BJ (cell line): ENCODE measurements around the gene LITAF. TPM values are rescaled to one million over a fixed set of nuclear protein-coding genes. Genes with fewer than 3 reads are reported as not detected.

ENCODE experiments used
- CTCF ChIA-PET: fragments of 350-600 bp; formaldehyde crosslinking; extraction: SDS; loops from one replicate; lab custom pipeline; 2021; ENCODE audit warnings: antibody characterized with exemption, inconsistent platforms; lab: Yijun Ruan, JAX
- POLR2A ChIA-PET: fragments of 300-600 bp; sonication (Branson Sonifier 250); formaldehyde crosslinking; extraction: SDS; loops from one replicate; lab custom pipeline; 2021; ENCODE audit warnings: antibody characterized with exemption; lab: Charles Lee
- DNase-seq: peaks from one replicate; pipeline ENCODE4 v3.0.0-alpha.2; 2011; ENCODE audit warnings: low read depth
- H3K27me3 ChIP-seq: 2 replicates; pipeline ENCODE4 v1.6.0; 2011; ENCODE audit warnings: low read length; ENCODE audit not compliant: control insufficient read depth, insufficient read depth
- H3K36me3 ChIP-seq: 2 replicates; pipeline ENCODE4 v1.5.1; 2011; ENCODE audit warnings: low read length; ENCODE audit not compliant: control insufficient read depth, insufficient read depth
- H3K4me3 ChIP-seq: 2 replicates; pipeline ENCODE4 v1.5.1; 2011; ENCODE audit warnings: low read depth, mild to moderate bottlenecking, control low read depth, low read length
- CTCF ChIP-seq: IDR thresholded peaks from 2 replicates; pipeline ENCODE4 v1.5.1; 2011; ENCODE audit warnings: low read depth, mild to moderate bottlenecking, control low read depth, inconsistent platforms, low read length, moderate library complexity; ENCODE audit not compliant: insufficient read depth
- polyA plus RNA-seq: library from polyadenylated mRNA; depleted of rRNA; stranded (reverse); fragments of >200 nt; gene quantifications from 2 replicates; pipeline ENCODE4 v1.2.3, GENCODE V29; 2011

LITAF gene
- polyA plus RNA-seq, 1 experiment: 212 TPM

- ChIA-PET CTCF (interaction anchor here (0.8 to 1.6 kb wide), 6 partner anchors 9 to 90 kb away, joined by 3 to 7 read pairs (median 4); no protein-coding TSS in a partner anchor), POLR2A (no interaction called here)
- no peak overlapping the region for H3K4me3 ChIP-seq
Observed at GRCh38 chr16:11621920-11622651, 35.4 kb upstream of the LITAF start.

GRCh38 chr16:11621539-11621919 lies 34.8 kb upstream of the LITAF start:
- no peaks in the 10 kb centered on the region for H3K36me3 ChIP-seq
- no peak overlapping the region for H3K4me3 ChIP-seq
- DNase-seq: no peak
- no peaks in the 10 kb centered on the region for H3K27me3 ChIP-seq
- ChIA-PET POLR2A (no interaction called here), CTCF (interaction anchor here (0.8 to 1.6 kb wide), 6 partner anchors 9 to 90 kb away, joined by 3 to 7 read pairs (median 4); no protein-coding TSS in a partner anchor)
- no peak for TF ChIP-seq CTCF

More at GRCh38 chr16:11621920-11622651, 35.4 kb upstream of the LITAF start:
- H3K36me3 ChIP-seq: no peaks in the 10 kb centered on the region
- TF ChIP-seq CTCF: no peak
- DNase-seq: no peak
- H3K27me3 ChIP-seq: no peaks in the 10 kb centered on the region

- POLR2A ChIA-PET: no interaction called here
- CTCF ChIA-PET: interaction anchor here (1.6 kb wide), 1 partner anchor 10 kb away, joined by 7 read pairs; no protein-coding TSS in a partner anchor
- no peak overlapping the region for H3K4me3 ChIP-seq
Observed at GRCh38 chr16:11620243-11621003, 33.7 kb upstream of the LITAF start.

GRCh38 chr16:11619327-11619851 lies 32.7 kb upstream of the LITAF start:
- ChIA-PET CTCF (no interaction called here), POLR2A (interaction anchor here (0.6 kb wide), 1 partner anchor 21 kb away, joined by 3 read pairs; no protein-coding TSS in a partner anchor)
- H3K36me3 ChIP-seq: no peaks in the 10 kb centered on the region
- DNase-seq: no peak
- TF ChIP-seq CTCF: no peak
- no peak overlapping the region for H3K4me3 ChIP-seq
- H3K27me3 ChIP-seq: no peaks in the 10 kb centered on the region

More at GRCh38 chr16:11620243-11621003, 33.7 kb upstream of the LITAF start:
- TF ChIP-seq CTCF: no peak
- Histone ChIP-seq H3K27me3 (no peaks in the 10 kb centered on the region), H3K36me3 (no peaks in the 10 kb centered on the region)
- no peak for DNase-seq
